ENCODE results near the gene PPM1F. TPM values are rescaled to one million over a fixed set of nuclear protein-coding genes. Genes with fewer than 3 reads are reported as not detected.

Gene PPM1F
- total RNA-seq, 1 donor from 2014 or later = 49.8 TPM

- H3K36me3 Mint-ChIP-seq (ENCODE audit: low read depth) = no peaks in the 10 kb centered on the region
- peak overlapping the region; percentile 32 for H3K27ac Mint-ChIP-seq (ENCODE audit: unreplicated experiment)
- TF ChIP-seq, protein P1, sequence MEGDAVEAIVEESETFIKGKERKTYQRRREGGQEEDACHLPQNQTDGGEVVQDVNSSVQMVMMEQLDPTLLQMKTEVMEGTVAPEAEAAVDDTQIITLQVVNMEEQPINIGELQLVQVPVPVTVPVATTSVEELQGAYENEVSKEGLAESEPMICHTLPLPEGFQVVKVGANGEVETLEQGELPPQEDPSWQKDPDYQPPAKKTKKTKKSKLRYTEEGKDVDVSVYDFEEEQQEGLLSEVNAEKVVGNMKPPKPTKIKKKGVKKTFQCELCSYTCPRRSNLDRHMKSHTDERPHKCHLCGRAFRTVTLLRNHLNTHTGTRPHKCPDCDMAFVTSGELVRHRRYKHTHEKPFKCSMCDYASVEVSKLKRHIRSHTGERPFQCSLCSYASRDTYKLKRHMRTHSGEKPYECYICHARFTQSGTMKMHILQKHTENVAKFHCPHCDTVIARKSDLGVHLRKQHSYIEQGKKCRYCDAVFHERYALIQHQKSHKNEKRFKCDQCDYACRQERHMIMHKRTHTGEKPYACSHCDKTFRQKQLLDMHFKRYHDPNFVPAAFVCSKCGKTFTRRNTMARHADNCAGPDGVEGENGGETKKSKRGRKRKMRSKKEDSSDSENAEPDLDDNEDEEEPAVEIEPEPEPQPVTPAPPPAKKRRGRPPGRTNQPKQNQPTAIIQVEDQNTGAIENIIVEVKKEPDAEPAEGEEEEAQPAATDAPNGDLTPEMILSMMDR (conservative IDR thresholded peaks at IDR 0.05) = no peak
- H3K4me3 Mint-ChIP-seq = no peak overlapping the region
- H3K4me1 Mint-ChIP-seq = no peaks in the 10 kb centered on the region
- DNase-seq (ENCODE audit: low read depth, low spot score) = no peak
- H3K9me3 Mint-ChIP-seq = no peaks in the 10 kb centered on the region
- H3K27me3 Mint-ChIP-seq (ENCODE audit: low read depth) = peaks cover 32% of the 10 kb centered on the region
These were observed 42.3 kb upstream of the PPM1F start for GRCh38 chr22:21994881-21995444.

DNA sequence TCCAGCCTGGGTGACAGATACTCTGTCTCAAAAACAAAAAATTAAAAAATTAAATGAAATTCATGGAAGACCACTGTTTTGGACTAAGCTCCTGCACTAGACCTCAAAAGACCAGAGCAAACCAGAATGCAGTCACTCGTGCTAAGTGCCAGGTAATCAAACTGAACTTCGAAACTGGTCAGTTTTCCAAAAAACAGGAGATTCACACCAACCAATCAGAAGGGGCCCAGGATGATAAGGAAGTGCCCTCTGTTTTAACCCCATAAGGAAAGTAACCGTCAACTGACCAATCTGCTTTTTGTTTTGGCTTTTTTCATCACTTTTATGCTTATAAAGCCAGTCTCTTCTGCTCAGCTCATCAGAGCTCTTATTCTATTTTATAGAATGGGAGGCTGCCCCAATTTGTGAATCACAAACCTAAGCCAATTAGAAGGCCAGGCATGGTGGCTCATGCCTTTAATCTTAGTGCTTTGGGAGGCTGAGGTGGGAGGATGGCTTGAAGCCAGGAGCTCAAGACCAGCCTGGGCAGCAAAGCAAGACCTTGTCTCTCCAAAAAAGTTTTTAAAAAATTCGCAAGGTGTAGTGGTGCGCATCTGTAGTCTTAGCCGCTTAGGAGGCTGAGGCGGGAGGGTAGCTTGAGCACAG, 40.1 kb upstream of the PPM1F start:
- no peak overlapping the region for H3K27ac Mint-ChIP-seq (ENCODE audit: unreplicated experiment)
- TF ChIP-seq, protein P1 (conservative IDR thresholded peaks at IDR 0.05) = no peak
- no peaks in the 10 kb centered on the region for H3K4me1 Mint-ChIP-seq
- no peak overlapping the region for H3K4me3 Mint-ChIP-seq
- H3K9me3 Mint-ChIP-seq = no peaks in the 10 kb centered on the region
- no peak for DNase-seq (ENCODE audit: low read depth, low spot score)
- H3K36me3 Mint-ChIP-seq (ENCODE audit: low read depth) = no peaks in the 10 kb centered on the region
- H3K27me3 Mint-ChIP-seq (ENCODE audit: low read depth) = peaks cover 26% of the 10 kb centered on the region

- Mint-ChIP-seq H3K9me3 (no peaks in the 10 kb centered on the region), H3K4me1 (no peaks in the 10 kb centered on the region), H3K36me3 (ENCODE audit: low read depth) (no peaks in the 10 kb centered on the region), H3K27me3 (ENCODE audit: low read depth) (peaks cover 22% of the 10 kb centered on the region), H3K27ac (ENCODE audit: unreplicated experiment) (no peak overlapping the region), H3K4me3 (no peak overlapping the region)
- DNase-seq (ENCODE audit: low read depth, low spot score) = no peak
- TF ChIP-seq, protein P1 (conservative IDR thresholded peaks at IDR 0.05) = no peak
These were observed 39.1 kb upstream of the PPM1F start for GRCh38 chr22:21991774-21992173.

DNA sequence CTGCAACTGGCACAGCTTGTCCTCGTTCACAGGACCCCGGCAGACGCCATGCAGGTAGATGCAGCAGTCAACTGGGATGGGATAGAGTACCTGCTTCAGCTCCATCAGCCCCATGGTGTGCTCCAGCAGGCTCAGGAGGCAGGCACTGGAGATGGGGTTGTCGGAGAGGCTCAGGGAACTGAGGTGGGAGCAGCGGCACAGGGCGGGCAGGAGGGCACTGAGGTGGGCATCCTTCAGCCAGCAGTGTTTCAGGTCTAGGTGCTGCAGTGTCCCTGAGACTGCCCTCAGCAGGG, 38.6 kb upstream of the PPM1F start:
- peaks cover 21% of the 10 kb centered on the region for H3K27me3 Mint-ChIP-seq (ENCODE audit: low read depth)
- H3K36me3 Mint-ChIP-seq (ENCODE audit: low read depth) = no peaks in the 10 kb centered on the region
- H3K4me1 Mint-ChIP-seq = no peaks in the 10 kb centered on the region
- no peak overlapping the region for H3K27ac Mint-ChIP-seq (ENCODE audit: unreplicated experiment)
- H3K9me3 Mint-ChIP-seq = no peaks in the 10 kb centered on the region
- TF ChIP-seq, protein P1 (conservative IDR thresholded peaks at IDR 0.05) = no peak
- H3K4me3 Mint-ChIP-seq = no peak overlapping the region
- no peak for DNase-seq (ENCODE audit: low read depth, low spot score)

- Mint-ChIP-seq H3K4me1 (no peaks in the 10 kb centered on the region), H3K36me3 (ENCODE audit: low read depth) (no peaks in the 10 kb centered on the region), H3K27ac (ENCODE audit: unreplicated experiment) (peak overlapping the region; percentile 37), H3K4me3 (no peak overlapping the region), H3K9me3 (no peaks in the 10 kb centered on the region), H3K27me3 (ENCODE audit: low read depth) (peaks cover 17% of the 10 kb centered on the region)
- TF ChIP-seq, protein P1 (conservative IDR thresholded peaks at IDR 0.05) = no peak
- DNase-seq (ENCODE audit: low read depth, low spot score) = no peak
These were observed 38.0 kb upstream of the PPM1F start for GRCh38 chr22:21990445-21991303.
